GF-D8 (cell line): ENCODE measurements around the gene CCDC61.

ENCODE experiments used
- DNase-seq: peaks from one replicate; lab custom pipeline; 2025; lab: John Stamatoyannopoulos, UW

CCDC61 gene

DNA sequence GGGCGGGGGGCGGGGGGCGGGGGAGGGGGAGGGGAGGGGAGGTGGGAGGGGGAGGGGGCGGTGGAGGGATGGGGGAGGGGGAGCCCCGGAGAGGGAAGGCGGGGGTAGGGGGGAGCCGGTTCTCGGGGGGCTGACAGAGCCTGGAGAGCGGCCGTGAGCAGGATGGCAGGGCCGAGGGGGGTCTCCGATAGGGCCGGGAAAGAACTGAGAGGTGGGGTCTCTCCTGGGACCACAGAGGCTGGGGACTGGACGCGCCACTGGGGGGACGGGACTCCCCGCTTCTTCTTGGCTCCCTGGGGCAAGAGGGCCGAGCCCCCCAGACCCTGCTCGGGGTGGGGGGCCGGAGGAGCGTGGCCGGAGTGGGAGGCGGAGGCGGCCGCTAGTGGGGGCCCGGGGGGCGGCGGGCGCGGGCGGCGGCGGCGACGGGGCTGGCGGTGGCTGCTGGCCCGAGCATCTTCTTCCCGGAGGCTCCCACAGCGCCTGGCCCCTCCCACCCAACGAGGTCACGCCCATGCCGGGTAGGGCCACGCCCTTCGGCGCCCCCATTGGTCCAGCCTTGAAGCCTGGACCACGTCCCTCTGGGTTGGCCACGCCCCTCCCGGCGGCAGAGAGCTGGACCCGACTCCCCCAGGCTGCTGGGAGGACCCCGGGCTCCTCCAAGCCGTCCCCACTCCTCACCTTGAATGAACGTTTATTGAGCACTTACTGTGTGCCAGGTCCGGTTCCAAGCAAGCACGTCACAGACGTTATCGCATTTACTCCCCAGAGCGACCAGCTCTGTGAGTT lies 21.5 kb upstream of the CCDC61 start, which contains the start of gene NOVA2:
Gene NOVA2 (minus strand): TSS at position 313 of the 786 bp plus-strand sequence. CDS start 514 bp downstream, outside the sequence.
- no peak for DNase-seq

DNA sequence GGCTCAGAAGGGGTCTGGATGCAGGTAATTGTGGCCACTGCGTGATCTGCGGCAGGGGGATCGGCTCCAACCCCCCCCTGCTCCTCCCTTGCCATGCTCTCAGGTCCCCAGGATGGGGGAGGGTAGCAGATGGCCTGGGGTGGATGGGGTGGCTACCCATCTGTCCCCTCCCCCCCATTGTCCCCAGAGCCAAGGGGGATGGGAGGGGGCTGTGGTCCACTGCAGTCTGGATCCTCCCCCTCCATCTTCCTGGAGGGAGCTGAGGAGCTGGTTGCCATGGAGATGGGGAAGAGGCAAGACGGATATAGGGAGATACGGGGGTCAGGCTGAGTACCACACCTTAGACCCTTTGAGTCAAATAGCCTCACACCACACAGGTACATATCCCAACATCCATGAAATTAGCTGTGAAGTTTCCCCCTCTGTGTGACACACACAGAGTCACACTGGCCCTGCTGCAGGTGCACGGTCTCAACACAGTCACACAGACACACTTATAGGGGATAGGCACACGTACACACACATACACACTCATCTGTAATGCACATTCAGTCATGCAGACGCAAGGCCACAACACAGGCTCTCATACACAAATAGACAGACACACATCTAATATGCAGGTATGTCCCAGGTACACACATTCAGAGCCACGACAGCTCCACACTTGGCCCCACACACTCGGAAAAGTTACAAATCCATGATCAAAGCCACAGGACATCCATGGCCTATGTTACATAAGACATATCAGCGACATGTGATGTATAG lies 19.8 kb upstream of the CCDC61 start:
- DNase-seq: no peak

DNA sequence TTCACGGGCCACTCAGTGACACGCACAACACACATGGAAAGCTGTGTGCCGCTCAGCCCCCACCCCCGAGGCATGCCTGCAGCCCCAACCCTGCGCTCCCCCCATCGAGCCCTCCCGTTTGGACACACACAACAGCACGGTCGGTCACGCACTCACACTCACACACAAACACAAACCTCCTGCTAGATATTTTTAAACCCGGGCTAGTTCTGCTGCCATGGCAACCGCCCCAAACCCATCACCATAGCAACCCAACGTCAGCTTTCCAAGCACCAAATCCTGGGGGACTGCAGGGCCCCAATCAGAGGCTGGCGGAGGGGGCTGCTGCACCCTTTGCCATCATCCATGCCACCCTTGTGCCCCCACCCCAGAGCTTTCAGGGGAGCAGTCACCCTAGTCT lies 19.1 kb upstream of the CCDC61 start:
- no peak for DNase-seq

DNA sequence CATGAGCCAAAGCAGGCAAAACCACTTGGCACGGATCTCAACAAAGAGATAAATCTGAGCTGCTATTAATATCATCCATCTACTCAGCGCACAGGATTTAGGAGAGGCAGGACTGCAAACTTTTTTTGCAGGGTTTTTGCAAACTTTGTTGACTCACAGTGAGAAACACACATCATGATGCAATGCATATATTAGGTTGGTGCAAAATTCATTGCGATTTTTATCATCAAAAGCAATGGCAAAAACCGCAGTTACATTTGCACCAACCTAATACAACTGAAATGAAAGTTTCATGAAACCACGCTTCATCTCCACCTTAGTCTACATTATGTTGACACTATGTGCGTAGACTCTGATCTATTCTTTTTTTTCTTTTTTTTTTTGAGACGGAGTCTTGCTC lies 17.1 kb upstream of the CCDC61 start:
- no peak for DNase-seq

DNA sequence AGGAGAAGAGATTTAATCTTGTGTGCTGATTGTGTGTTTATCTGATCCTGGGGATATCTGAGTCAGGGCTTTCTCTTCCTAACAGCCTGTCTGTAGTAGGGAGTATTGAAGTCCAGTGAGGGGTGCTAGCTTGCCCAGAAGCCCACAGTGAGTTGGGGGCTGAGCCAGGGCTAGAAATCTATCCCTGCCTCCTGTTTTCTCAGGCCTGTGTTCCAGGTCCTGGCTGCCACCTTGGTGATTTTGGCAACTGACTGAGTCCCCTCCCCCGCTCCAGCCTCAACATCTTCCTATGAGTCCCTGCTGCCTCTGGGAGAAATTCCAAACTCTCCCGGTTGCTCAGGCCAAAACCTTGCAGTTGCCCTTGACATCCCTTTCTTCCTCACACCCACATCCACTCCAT lies 13.9 kb upstream of the CCDC61 start:
- no peak for DNase-seq

DNA sequence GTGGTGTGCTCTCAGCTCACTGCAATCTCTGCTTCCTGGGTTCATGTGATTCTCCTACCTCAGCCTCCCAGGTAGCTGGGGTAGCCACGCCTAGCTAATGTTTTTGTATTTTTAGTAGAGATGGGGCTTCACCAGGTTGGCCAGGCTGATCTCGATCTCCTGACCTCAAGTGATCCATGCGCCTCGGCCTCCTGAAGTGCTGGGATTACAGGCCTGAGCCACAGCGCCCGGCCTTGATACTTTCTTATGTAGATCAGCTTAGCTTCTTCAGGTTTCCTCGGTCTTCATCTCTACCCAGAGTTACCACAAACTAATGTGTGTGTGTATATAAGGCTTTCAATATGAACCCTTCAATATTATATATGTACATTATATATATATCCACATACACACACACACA lies 9.9 kb upstream of the CCDC61 start:
- no peak for DNase-seq

DNA sequence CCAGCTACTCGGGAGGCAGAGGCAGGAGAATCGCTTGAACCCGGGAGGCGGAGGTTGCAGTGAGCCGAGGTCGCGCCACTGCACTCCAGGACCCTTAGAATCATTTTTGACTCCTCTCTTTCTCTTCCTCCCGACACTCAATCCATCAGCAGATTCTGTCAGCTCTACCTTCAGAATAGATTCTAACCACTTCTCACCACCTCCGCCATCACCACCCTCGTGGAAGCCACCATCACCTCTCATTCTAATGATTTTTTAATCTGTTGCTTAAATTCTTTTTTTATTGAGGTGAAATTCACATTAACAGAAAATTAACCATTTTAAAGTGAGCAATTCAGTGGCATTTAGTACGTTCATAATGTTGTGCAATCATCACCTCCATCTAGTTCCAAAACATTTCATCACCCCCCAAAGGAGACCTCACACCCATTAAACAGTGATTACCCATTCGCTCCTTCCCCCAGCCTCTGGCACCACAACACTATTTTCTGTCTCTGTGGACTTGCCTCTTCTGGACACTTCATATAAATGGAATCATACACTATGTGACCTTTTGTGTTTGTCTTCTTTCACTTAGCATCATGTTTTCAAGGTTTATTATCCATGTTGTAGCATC lies 5.0 kb upstream of the CCDC61 start:
- no peak for DNase-seq

DNA sequence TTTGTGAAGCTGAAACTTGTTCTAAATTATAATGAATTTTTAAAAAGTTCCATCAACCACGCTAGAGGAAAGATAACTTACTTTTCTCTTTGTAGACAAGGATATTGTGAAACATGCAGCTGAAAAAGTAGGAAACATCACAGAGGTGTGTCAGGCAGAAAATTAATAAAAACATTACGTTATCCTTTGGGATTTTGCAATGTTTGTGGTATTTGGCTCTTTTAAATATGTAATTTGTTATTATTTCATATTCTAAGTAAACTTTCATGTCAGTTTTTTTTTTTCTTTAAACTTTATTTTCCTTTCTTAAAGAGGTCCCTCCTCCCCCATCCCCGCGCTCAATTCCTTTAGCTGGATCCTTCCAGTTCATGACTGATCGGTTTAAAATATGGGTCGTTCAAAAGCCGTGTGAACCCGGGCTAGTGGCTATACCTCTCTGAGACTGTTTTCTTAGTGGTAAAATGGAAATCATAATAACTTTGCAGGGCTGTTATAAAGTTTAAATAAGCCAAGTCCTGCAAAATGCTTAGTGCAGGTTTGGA lies 740 bp upstream of the CCDC61 start:
- DNase-seq: no peak

DNA sequence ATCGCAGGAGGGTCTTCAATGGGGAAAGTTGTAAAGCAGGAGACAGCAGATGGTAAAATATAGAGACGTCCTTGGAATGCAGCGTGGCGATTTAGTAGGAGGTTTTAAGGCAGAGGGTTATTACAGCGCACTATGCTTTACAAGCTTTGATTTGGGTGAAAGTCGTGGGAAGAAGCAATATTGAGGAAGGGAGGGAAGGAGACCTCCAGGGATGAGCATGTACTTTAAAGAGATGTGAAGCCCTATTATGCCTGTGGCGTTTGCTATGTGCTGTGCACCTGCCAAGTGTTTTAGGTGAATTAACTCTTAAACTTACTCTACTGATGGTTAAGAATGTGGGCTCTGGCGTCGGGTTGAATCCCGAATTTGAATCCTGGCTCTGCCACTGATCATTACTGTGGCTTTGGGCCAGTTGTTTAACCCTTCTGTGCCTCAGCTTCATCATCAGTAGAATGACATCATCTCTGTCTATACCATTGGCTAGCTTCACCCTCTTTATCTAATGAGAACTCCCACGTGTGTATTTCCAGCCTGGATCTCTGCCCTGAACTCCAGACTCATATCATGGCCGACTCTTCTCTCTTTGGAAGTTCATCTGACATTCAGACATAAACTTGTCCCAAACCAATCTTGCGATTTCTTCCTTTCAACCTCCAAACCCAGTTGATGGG lies 583 bp downstream of the CCDC61 start:
- no peak for DNase-seq

DNA sequence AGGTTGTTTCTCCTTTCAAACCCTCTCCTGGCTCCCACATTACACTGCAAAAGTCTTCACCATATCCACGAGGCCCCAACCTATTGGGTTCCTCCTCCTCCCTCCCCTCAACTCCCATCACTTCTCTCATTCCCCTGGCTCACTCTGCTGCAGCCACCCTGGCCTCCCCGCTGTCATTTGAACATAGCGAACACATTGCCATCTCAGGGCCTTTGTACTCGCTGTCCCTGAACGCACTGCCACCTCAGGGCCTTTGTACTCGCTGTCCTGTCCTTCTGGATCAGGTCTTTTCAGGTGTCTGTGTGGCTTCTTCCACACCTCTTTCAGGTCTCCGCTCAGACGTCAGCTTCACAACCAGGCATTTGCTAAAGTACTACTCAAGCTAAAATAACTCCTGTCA lies 1.7 kb downstream of the CCDC61 start:
- DNase-seq: no peak

DNA sequence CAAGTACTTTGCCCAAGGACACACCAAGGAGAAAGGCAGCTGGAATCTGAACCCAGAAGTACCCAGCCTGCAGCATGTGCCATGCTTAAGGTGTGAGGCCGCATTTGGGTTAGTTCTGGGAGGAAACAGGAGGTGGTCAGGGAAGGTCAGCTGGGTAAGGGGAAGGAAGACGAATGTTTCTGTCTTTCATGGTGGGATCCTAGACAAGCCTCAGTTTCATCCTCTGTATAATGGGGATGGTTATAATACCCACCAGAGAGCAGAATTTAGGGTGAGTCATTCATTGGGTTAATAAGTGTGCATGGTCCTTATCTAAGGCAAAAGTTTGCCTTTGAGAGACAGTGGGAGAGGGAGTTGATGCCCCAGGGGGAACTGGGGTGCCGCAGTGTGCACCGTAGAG lies 3.6 kb downstream of the CCDC61 start:
- no peak for DNase-seq

DNA sequence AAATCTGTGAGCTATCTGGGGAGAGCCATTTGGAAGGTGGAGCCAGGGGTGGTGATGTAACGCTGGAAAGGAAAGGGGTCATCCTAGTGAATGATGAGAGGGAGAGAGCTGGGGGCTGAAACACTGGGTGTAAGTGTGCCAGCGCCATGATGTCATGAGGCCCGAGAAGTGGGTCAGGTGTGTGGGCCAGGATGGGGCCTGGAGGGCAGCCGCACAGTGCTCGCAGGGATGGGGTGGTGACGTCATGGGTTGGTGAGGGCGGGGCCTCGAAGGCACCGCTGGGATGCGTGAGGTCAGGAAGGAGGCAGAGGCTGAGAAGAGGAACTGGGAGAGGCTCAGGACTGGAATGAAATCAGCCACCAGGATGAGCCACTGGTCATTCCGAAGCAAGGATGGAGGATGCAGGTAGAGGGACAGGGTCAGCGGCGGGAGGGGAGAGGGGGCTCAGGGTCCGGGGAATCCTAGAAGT lies 4.4 kb downstream of the CCDC61 start:
- DNase-seq: no peak

DNA sequence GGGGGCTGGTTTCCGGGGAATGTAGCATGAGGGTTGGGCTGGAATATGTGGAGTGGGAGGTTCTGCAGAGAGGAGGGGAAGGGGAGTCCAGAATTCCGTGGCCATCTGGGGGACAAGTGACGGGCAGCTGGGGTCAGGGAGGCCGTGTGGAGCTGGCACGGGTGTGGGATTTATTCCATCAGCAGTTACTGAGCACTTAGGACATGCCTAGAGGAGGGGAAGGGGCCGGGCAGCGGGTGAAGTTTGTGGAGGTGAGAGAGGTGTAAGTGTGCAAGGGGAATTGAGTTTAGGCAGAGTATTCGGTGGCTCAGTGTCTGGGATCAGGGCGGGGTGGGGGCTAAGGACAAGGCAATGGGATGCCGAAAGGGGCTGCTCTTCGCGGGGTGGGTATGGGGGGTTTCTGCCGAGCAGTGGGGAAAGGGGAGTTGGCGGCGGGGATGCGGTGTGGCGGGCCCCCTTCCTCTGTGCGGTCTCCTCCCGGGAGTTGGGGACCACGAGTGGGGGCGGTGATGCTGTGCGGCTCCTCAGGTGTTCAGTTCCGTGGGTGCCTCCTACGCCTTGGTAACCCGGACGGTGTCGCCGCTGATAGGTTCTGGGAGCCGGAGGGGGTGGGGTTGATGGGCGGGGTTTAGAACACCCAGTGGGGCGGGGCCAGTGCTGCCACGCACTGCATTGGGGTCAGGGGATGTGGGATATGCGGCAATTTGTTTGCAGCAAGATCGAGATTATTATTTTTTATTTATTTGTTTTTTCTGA lies 5.4 kb downstream of the CCDC61 start:
- DNase-seq: no peak

DNA sequence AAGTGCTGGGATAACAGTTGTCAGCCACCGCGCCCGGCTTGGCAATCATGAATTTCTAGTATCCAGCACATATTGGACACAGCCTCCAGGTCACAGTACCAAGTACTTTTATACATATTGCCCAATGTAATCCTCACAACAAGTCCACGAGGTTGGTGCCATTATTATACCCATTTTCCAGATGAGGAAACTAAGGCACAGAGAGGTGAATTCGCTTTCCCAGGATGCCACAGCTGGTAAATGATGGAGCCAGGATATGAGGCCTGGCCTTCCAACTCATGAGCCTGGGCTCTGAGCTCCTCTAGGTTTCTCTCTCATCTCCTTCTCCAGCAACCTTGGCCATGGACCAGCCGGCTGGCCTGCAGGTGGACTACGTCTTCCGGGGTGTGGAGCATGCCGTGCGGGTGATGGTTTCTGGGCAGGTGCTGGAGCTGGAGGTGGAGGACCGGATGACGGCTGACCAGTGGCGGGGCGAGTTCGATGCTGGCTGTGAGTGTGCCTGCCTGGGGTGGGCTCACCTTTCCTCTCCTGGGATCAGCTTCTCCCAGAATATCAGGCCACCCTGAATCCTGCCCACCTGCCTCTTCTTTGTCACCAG lies 7.5 kb downstream of the CCDC61 start:
- DNase-seq: no peak

DNA sequence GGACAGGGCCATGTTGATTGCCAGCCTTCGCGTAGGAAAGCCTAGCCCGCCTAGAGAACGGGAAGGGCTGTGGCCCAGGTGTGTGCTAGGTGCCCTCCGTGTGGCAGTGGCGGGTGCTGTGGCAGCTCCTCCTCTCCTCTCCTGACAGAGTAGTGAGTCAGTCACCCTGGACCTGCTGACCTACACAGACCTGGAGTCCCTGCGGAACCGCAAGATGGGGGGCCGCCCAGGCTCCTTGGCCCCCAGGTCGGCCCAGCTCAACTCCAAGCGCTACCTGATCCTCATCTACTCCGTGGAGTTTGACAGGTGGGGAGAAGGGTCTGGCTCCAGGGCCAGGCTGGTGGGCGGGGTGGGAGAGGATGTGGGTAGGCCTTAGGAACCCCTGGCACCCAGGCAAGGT lies 11.1 kb downstream of the CCDC61 start:
- DNase-seq: no peak

DNA sequence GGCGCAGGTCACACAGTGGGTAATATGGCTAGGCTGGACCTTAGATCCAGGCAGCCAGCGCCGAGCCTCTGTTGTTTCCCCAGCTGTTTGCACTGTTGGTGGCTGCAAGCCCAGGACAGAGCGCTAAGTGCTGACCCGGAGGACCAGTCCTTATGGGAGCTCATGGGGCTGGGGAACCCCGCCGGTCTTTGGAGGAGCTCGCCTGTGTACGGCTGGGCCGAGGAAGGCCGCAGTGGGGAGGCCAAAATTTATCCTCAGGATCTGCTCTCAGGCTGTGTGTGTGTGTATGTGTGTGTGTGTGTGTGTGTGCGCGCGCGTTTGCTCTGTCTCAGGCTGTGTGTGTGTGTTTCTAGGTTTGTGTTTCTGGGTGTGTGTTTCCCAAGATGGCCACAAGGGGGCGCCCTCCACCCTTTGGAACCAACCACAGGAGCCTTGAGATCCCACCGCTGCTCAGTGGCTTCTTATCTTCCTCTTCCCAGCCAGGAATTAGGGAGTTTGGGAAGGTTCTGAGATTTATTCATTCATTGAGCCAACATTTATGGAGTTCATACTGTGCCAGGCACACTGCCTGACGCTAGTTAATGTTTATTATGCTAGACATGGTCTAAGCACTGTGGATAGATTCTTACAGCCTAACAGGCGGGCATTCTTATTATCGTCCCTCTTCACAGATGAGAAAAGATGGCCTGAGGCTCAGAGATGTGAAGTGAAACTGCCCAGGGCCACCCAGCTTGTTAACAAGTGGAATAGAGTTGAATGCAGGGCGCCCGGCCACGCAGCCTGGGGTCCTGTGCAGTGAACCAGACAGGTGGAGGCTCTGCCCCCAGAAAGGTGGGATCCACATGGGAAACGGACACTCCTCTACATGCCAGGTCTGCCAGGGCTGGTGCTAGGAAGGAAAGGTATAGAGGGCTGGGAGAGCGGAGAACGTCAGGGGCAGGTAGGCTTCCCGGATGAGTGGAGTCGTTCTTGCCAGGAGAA lies 14.6 kb downstream of the CCDC61 start:
- no peak for DNase-seq

DNA sequence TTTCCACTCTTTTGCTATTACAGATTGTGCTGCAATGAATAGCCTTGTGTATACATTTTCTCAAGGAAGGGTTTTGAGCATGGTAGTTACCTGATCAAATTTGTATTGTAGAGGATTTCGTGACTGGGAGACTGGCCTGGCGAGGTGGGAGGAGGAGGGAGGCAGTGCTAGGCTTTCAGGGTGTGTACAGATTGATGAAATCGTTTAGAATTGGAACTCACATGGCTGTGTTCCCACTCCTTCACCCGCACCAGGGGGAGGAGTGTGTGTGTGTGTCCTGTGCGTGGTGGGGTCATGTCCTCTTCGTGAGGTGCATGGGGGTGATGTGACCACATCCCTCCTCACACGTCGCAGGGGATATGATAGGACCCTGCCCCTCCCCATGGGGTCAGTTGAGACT lies 19.3 kb downstream of the CCDC61 start:
- no peak for DNase-seq

DNA sequence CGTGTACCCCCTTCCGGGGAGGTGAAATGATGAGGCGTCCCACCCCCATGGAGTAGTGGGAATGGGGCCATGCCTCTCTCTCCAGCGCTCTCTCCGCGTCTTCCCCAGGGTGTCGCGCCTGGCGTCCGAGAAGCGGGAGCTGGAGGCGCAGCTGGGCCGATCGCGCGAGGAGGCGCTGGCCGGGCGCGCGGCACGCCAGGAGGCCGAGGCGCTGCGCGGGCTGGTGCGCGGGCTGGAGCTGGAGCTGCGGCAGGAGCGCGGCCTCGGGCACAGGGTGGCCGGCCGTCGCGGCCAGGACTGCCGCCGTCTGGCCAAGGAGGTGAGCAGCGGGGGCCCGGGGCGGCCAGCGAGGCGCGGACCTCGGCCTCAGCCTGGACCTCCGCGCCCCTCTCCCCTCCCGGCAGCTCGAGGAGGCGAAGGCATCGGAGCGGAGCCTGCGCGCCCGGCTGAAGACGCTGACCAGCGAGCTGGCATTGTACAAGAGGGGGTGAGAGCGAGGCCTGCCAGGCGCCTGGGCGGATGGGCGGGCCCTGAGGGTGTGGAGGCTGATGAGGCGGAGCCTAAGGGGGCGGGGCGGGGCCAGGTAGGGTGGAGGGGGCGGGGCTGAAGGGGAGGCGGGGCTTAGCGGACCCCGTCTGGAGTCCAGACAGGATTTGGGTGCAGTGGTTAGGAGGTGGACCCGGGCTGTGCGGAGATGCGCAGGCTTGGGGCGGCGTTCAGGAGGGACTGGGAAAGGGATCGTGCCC lies 19.8 kb downstream of the CCDC61 start:
- DNase-seq: no peak
